Hepatocyte (in vitro differentiated cells): Measurements from ENCODE around the gene MASP2. TPM values are rescaled to one million over a fixed set of nuclear protein-coding genes. Genes with fewer than 3 reads are reported as not detected.
"Not testable (repeated sequence)": the region's sequence is repeated elsewhere in the genome, so short reads cannot be mapped to it uniquely, and the experiment has no call there.

Source experiments
- DNase-seq: peaks from one replicate; pipeline ENCODE4 v3.0.0-alpha.2; 2016; ENCODE audit warnings: low spot score
- H2AFZ ChIP-seq: fragments of 200-600 bp; sonication (generic); 2 replicates; pipeline ENCODE4 v1.6.0; 2016; ENCODE audit warnings: antibody characterized with exemption, mild to moderate bottlenecking
- H3K27ac ChIP-seq: fragments of 200-600 bp; sonication (generic); 2 replicates; pipeline ENCODE4 v1.5.1; 2016; ENCODE audit warnings: mild to moderate bottlenecking
- H3K27me3 ChIP-seq: fragments of 200-600 bp; sonication (generic); 2 replicates; pipeline ENCODE4 v1.6.1; 2016
- H3K36me3 ChIP-seq: fragments of 200-600 bp; sonication (generic); replicated peaks from 2 replicates; pipeline ENCODE4 v1.5.1; 2016; ENCODE audit warnings: low read depth; ENCODE audit not compliant: insufficient read depth
- H3K4me1 ChIP-seq: fragments of 200-600 bp; sonication (generic); 2 replicates; pipeline ENCODE4 v1.5.1; 2016; ENCODE audit warnings: mild to moderate bottlenecking, moderate library complexity; ENCODE audit not compliant: insufficient read depth
- H3K4me2 ChIP-seq: fragments of 200-600 bp; sonication (generic); 2 replicates; pipeline ENCODE4 v1.6.0; 2016
- H3K4me3 ChIP-seq: fragments of 200-600 bp; sonication (generic); 2 replicates; pipeline ENCODE4 v1.5.1; 2016; ENCODE audit warnings: mild to moderate bottlenecking
- H3K79me2 ChIP-seq: fragments of 200-600 bp; sonication (generic); 2 replicates; pipeline ENCODE4 v1.6.0; 2017; ENCODE audit warnings: mild to moderate bottlenecking
- H3K9me2 ChIP-seq: fragments of 200-600 bp; sonication (generic); replicated peaks from 2 replicates; pipeline ENCODE4 v1.6.0; 2017; ENCODE audit warnings: mild to moderate bottlenecking; ENCODE audit not compliant: insufficient read depth
- H3K9me3 ChIP-seq: fragments of 200-600 bp; sonication (generic); 2 replicates; pipeline ENCODE4 v1.5.1; 2016; ENCODE audit warnings: low read depth, mild to moderate bottlenecking
- H4K20me1 ChIP-seq: fragments of 200-600 bp; sonication (generic); 2 replicates; pipeline ENCODE4 v1.6.0; 2016; ENCODE audit warnings: mild to moderate bottlenecking; ENCODE audit not compliant: insufficient read depth, poor library complexity, severe bottlenecking
- CTCF ChIP-seq: fragments of 200-600 bp; sonication (generic); IDR thresholded peaks from 2 replicates; pipeline ENCODE4 v1.5.1; 2016; ENCODE audit warnings: antibody characterized with exemption, mild to moderate bottlenecking; ENCODE audit not compliant: poor library complexity
- EZH2 ChIP-seq: fragments of 200-600 bp; sonication (generic); IDR thresholded peaks from 2 replicates; pipeline ENCODE4 v1.6.1; 2016; ENCODE audit warnings: antibody characterized with exemption, mild to moderate bottlenecking, borderline replicate concordance
- EZH2phosphoT487 ChIP-seq: fragments of 200-600 bp; sonication (generic); IDR thresholded peaks from one replicate; pipeline ENCODE4 v1.6.1; 2018; ENCODE audit warnings: antibody characterized with exemption, mild to moderate bottlenecking, low read depth, moderate library complexity; ENCODE audit not compliant: unreplicated experiment, severe bottlenecking
- WGBS: methylation state at CpG from one replicate; pipeline ENCODE4 v1.1.6; 2016; ENCODE audit warnings: low lambda C conversion rate; ENCODE audit errors: missing lambda C conversion rate; 5-methylcytosine and 5-hydroxymethylcytosine counted together
- polyA plus RNA-seq: library from polyadenylated mRNA; unstranded; fragments of >200 nt; fragmentation: Nextera tagmentation; extraction: Ambion mirVana; gene quantifications from 2 replicates; pipeline ENCODE4 v1.2.1, GENCODE V29; 2016
- total RNA-seq: library from RNA; depleted of rRNA; stranded (reverse); fragments of >200 nt; gene quantifications from 2 replicates; pipeline ENCODE4 v1.2.3, GENCODE V29; 2014

Gene MASP2
- total and polyA plus RNA-seq, 2 experiments from 2014 or later: 3.3 to 16.6 TPM

- Histone ChIP-seq H3K4me2 (no peak overlapping the region), H3K36me3 (no peaks in the 10 kb centered on the region), H3K79me2 (no peaks in the 10 kb centered on the region), H3K27me3 (no peaks in the 10 kb centered on the region), H3K4me3 (no peak overlapping the region), H2AFZ (no peak overlapping the region), H3K4me1 (no peaks in the 10 kb centered on the region), H3K9me2 (no peaks in the 10 kb centered on the region), H3K9me3 (no peaks in the 10 kb centered on the region), H3K27ac (no peak overlapping the region), H4K20me1 (no peaks in the 10 kb centered on the region)
- DNase-seq: no peak
- TF ChIP-seq EZH2phosphoT487 (no peak), EZH2 (no peak), CTCF (no peak)
- WGBS: 88% methylated on average over 4 of the region's 4 CpGs
These were observed 54.2 kb downstream of the MASP2 start for GRCh38 chr1:10992864-10993263.

- not testable (repeated sequence) for H3K27me3 ChIP-seq, DNase-seq, H3K9me3 ChIP-seq, H4K20me1 ChIP-seq, H3K4me1 ChIP-seq, H3K4me2 ChIP-seq, H3K9me2 ChIP-seq, H3K27ac ChIP-seq, H3K36me3 ChIP-seq, H2AFZ ChIP-seq, H3K79me2 ChIP-seq, H3K4me3 ChIP-seq
- 88% methylated on average over 2 of the region's 2 CpGs for WGBS
These were observed 55.0 kb downstream of the MASP2 start for GRCh38 chr1:10992004-10992403.

- TF ChIP-seq EZH2: no peak
- no peak for TF ChIP-seq CTCF
- no peak for TF ChIP-seq EZH2phosphoT487
- Histone ChIP-seq H3K79me2 (no peaks in the 10 kb centered on the region), H3K9me3 (no peaks in the 10 kb centered on the region), H3K27ac (no peak overlapping the region), H3K36me3 (no peaks in the 10 kb centered on the region), H3K9me2 (no peaks in the 10 kb centered on the region), H3K4me1 (no peaks in the 10 kb centered on the region), H2AFZ (no peak overlapping the region), H3K4me2 (no peak overlapping the region), H3K4me3 (no peak overlapping the region), H4K20me1 (no peaks in the 10 kb centered on the region), H3K27me3 (no peaks in the 10 kb centered on the region)
- DNase-seq: no peak
- WGBS: 95% methylated on average over 7 of the region's 7 CpGs
These were observed 56.2 kb downstream of the MASP2 start for GRCh38 chr1:10990828-10991227.

GRCh38 chr1:10989920-10990516 is 57.0 kb downstream of the MASP2 start:
- DNase-seq, H3K4me3 ChIP-seq, H3K4me2 ChIP-seq, H2AFZ ChIP-seq, H3K4me1 ChIP-seq, H4K20me1 ChIP-seq, H3K9me2 ChIP-seq, H3K27ac ChIP-seq, H3K9me3 ChIP-seq, H3K36me3 ChIP-seq, H3K27me3 ChIP-seq, H3K79me2 ChIP-seq: not testable (repeated sequence)
- WGBS: 72% methylated on average over 6 of the region's 6 CpGs
